Activated CD8-positive, alpha-beta memory T cell treated with anti-CD3 and anti-CD28 coated beads, Interleukin-2, amount 50 U/mL, for 1 hour (primary cell): ENCODE results near the gene JAG2.

Source experiments
- DNase-seq: peaks from one replicate; pipeline ENCODE4 v3.0.0-alpha.2; 2020; ENCODE audit errors: extremely low read depth

JAG2 gene

GRCh38 chr14:105151084-105151837, 17.3 kb downstream of the JAG2 start:
- no peak for DNase-seq

- no peak for DNase-seq
Measured at GRCh38 chr14:105150368-105151083, 18.1 kb downstream of the JAG2 start.

- DNase-seq: no peak
Measured at GRCh38 chr14:105150026-105150367, 18.6 kb downstream of the JAG2 start.

- DNase-seq: no peak
Measured at GRCh38 chr14:105149146-105149781, 19.3 kb downstream of the JAG2 start.

- no peak for DNase-seq
Measured at GRCh38 chr14:105148604-105149145, 19.9 kb downstream of the JAG2 start.

- no peak for DNase-seq
Measured at GRCh38 chr14:105147671-105148603, 20.6 kb downstream of the JAG2 start.

- no peak for DNase-seq
Measured at GRCh38 chr14:105146976-105147635, 21.5 kb downstream of the JAG2 start.

- DNase-seq: no peak
Measured at GRCh38 chr14:105146181-105146975, 22.2 kb downstream of the JAG2 start.

GRCh38 chr14:105145381-105146180, 23.0 kb downstream of the JAG2 start:
- no peak for DNase-seq

GRCh38 chr14:105144666-105145380, 23.8 kb downstream of the JAG2 start:
- DNase-seq: no peak

GRCh38 chr14:105144026-105144665, 24.4 kb downstream of the JAG2 start:
- no peak for DNase-seq

- DNase-seq: no peak
Measured at GRCh38 chr14:105143451-105144025, 25.0 kb downstream of the JAG2 start.

GRCh38 chr14:105142651-105143450, 25.7 kb downstream of the JAG2 start:
- no peak for DNase-seq

GRCh38 chr14:105141486-105142281, 26.9 kb downstream of the JAG2 start:
- DNase-seq: no peak

- no peak for DNase-seq
Measured at GRCh38 chr14:105141026-105141425, 27.6 kb downstream of the JAG2 start.

GRCh38 chr14:105140581-105140980, 28.0 kb downstream of the JAG2 start:
- no peak for DNase-seq
